ENCODE measurements around the gene CARHSP1. TPM values are rescaled to one million over a fixed set of nuclear protein-coding genes. Genes with fewer than 3 reads are reported as not detected.
"Not testable (repeated sequence)": the region's sequence is repeated elsewhere in the genome, so short reads cannot be mapped to it uniquely, and the experiment has no call there.

Gene CARHSP1
- polyA plus RNA-seq, 1 experiment, result 65.5 TPM

GRCh38 chr16:8878523-8878911, 9.7 kb upstream of the CARHSP1 start:
- DNase-seq (ENCODE audit: low read depth, low spot score), result peak; percentile 66
- H3K27ac ChIP-seq (ENCODE audit: low read depth, low read length), result peak overlapping the region; percentile 93
- no peak overlapping the region for H3K4me3 ChIP-seq (ENCODE audit: low read depth, low read length)
- H3K27me3 ChIP-seq (ENCODE audit: control insufficient read depth, insufficient read depth, low read length), result no peaks in the 10 kb centered on the region
- no peaks in the 10 kb centered on the region; the same call in 1 of the 2 replicates for H3K9me3 ChIP-seq (ENCODE audit: control insufficient read depth, insufficient read depth, low read length)
- CTCF ChIA-PET, result interaction anchor here (1.2 to 5.1 kb wide), 2 partner anchors 10 to 130 kb away, joined by 4 to 26 read pairs; no protein-coding TSS in a partner anchor
- TF ChIP-seq, protein P1, sequence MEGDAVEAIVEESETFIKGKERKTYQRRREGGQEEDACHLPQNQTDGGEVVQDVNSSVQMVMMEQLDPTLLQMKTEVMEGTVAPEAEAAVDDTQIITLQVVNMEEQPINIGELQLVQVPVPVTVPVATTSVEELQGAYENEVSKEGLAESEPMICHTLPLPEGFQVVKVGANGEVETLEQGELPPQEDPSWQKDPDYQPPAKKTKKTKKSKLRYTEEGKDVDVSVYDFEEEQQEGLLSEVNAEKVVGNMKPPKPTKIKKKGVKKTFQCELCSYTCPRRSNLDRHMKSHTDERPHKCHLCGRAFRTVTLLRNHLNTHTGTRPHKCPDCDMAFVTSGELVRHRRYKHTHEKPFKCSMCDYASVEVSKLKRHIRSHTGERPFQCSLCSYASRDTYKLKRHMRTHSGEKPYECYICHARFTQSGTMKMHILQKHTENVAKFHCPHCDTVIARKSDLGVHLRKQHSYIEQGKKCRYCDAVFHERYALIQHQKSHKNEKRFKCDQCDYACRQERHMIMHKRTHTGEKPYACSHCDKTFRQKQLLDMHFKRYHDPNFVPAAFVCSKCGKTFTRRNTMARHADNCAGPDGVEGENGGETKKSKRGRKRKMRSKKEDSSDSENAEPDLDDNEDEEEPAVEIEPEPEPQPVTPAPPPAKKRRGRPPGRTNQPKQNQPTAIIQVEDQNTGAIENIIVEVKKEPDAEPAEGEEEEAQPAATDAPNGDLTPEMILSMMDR (IDR thresholded peaks at IDR 0.05; ENCODE audit: low read depth, low read length), result no peak
- POLR2A ChIA-PET, result interaction anchor here (1.0 to 1.5 kb wide), 4 partner anchors 10 to 81 kb away, joined by 3 to 12 read pairs (median 3); partner anchors contain the start of genes CARHSP1, PMM2 and TMEM186

GRCh38 chr16:8877894-8878522, 9.2 kb upstream of the CARHSP1 start:
- no peak overlapping the region for H3K4me3 ChIP-seq (ENCODE audit: low read depth, low read length)
- POLR2A ChIA-PET, result interaction anchor here (1.0 to 1.5 kb wide), 4 partner anchors 9 to 81 kb away, joined by 3 to 12 read pairs (median 3); partner anchors contain the start of genes CARHSP1, PMM2 and TMEM186
- CTCF ChIA-PET, result interaction anchor here (1.2 to 5.1 kb wide), 2 partner anchors 10 to 130 kb away, joined by 4 to 26 read pairs; no protein-coding TSS in a partner anchor
- H3K27me3 ChIP-seq (ENCODE audit: control insufficient read depth, insufficient read depth, low read length), result no peaks in the 10 kb centered on the region
- no peak for DNase-seq (ENCODE audit: low read depth, low spot score)
- TF ChIP-seq, protein P1 (IDR thresholded peaks at IDR 0.05; ENCODE audit: low read depth, low read length), result no peak
- peak overlapping the region; percentile 93 for H3K27ac ChIP-seq (ENCODE audit: low read depth, low read length)
- H3K9me3 ChIP-seq (ENCODE audit: control insufficient read depth, insufficient read depth, low read length), result no peaks in the 10 kb centered on the region; the same call in 1 of the 2 replicates

DNA sequence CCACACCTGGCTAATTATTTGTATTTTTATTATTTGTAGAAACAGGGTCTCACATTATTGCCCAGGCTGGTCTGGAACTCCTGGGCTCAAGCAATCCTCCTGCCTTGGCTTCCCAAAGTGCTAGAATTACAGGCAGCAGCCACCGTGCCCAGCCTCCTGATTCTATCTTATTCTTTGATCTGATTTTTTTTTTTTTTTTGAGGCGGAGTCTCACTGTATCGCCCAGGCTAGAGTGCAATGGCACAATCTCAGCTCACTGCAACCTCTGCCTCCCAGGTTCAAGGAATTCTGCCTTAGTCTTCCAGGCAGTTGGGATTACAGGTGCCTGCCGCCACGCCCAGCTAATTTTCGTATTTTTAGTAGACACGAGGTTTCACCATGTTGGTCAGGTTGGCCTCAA, 6.5 kb upstream of the CARHSP1 start:
- DNase-seq (ENCODE audit: low read depth, low spot score); POLR2A ChIA-PET; CTCF ChIA-PET; H3K4me3 ChIP-seq (ENCODE audit: low read depth, low read length); H3K27me3 ChIP-seq (ENCODE audit: control insufficient read depth, insufficient read depth, low read length); H3K27ac ChIP-seq (ENCODE audit: low read depth, low read length); H3K9me3 ChIP-seq (ENCODE audit: control insufficient read depth, insufficient read depth, low read length): not testable (repeated sequence)

DNA sequence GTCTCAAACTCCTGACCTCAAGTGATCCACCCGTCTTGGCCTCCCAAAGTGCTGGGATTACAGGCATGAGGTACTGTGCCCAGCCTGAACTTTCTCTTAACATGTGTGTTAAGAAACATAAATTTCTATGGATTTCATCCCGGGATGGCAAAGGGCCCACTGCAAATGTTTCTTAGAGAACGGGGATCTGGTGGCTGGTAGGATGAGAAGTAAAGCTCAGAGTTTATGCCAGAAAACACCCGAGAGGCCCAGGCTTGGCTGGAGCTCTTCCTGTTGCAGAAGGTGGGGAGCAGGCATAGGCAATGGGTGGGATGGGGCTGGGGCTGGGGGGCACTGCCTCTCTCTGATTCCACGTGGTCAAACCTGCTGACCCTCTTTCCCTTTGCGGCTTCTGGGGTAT, 5.6 kb upstream of the CARHSP1 start:
- ChIA-PET POLR2A (interaction anchor here (0.6 to 1.9 kb wide), 4 partner anchors 10 to 217 kb away, joined by 3 to 5 read pairs (median 4); partner anchors contain the start of gene HAPSTR1), CTCF (interaction anchor here (0.5 to 1.9 kb wide), 4 partner anchors 22 to 142 kb away, joined by 3 to 4 read pairs (median 3); no protein-coding TSS in a partner anchor)
- TF ChIP-seq, protein P1 (IDR thresholded peaks at IDR 0.05; ENCODE audit: low read depth, low read length), result no peak
- Histone ChIP-seq H3K27ac (ENCODE audit: low read depth, low read length) (no peak overlapping the region), H3K9me3 (ENCODE audit: control insufficient read depth, insufficient read depth, low read length) (no peaks in the 10 kb centered on the region; the same call in 1 of the 2 replicates), H3K27me3 (ENCODE audit: control insufficient read depth, insufficient read depth, low read length) (no peaks in the 10 kb centered on the region), H3K4me3 (ENCODE audit: low read depth, low read length) (no peak overlapping the region)
- DNase-seq (ENCODE audit: low read depth, low spot score), result no peak

GRCh38 chr16:8873866-8874195, 5.0 kb upstream of the CARHSP1 start:
- not testable (repeated sequence) for H3K4me3 ChIP-seq (ENCODE audit: low read depth, low read length); DNase-seq (ENCODE audit: low read depth, low spot score); H3K9me3 ChIP-seq (ENCODE audit: control insufficient read depth, insufficient read depth, low read length); H3K27me3 ChIP-seq (ENCODE audit: control insufficient read depth, insufficient read depth, low read length); H3K27ac ChIP-seq (ENCODE audit: low read depth, low read length)
- ChIA-PET CTCF (interaction anchor here (0.5 to 1.9 kb wide), 4 partner anchors 22 to 143 kb away, joined by 3 to 4 read pairs (median 4); no protein-coding TSS in a partner anchor), POLR2A (interaction anchor here (0.6 to 1.9 kb wide), 4 partner anchors 10 to 217 kb away, joined by 3 to 5 read pairs (median 4); partner anchors contain the start of gene HAPSTR1)

Measured in AG04450 (cell line).